GM19438 (cell line): ENCODE data around the gene RASGRP4.
"Not testable (repeated sequence)": the region's sequence is repeated elsewhere in the genome, so short reads cannot be mapped to it uniquely, and the experiment has no call there.

Experiments
- ATAC-seq: cut with Tn5 transposase; IDR thresholded peaks from one replicate; pipeline ENCODE4 v1.9.1; 2021; ENCODE audit warnings: low read depth; ENCODE audit not compliant: unreplicated experiment

Gene RASGRP4

GRCh38 chr19:38425810-38426466, at the start of gene RASGRP4:
TSS of gene RASGRP4 (minus strand) at chr19:38426219. CDS start at chr19:38426091, 128 bp downstream.
- no peak for ATAC-seq

GRCh38 chr19:38475176-38475575, 49.2 kb upstream of the RASGRP4 start:
- no peak for ATAC-seq

- ATAC-seq: no peak
These were observed 47.2 kb upstream of the RASGRP4 start for GRCh38 chr19:38473201-38473600.

GRCh38 chr19:38472725-38473124, 46.7 kb upstream of the RASGRP4 start:
- ATAC-seq: not testable (repeated sequence)

- no peak for ATAC-seq
These were observed 44.9 kb upstream of the RASGRP4 start for GRCh38 chr19:38470788-38471480.

GRCh38 chr19:38469151-38469550, 43.1 kb upstream of the RASGRP4 start:
- no peak for ATAC-seq

- ATAC-seq: no peak
These were observed 41.8 kb upstream of the RASGRP4 start for GRCh38 chr19:38467541-38468525.

- no peak for ATAC-seq
These were observed 40.0 kb upstream of the RASGRP4 start for GRCh38 chr19:38466050-38466449.

GRCh38 chr19:38464421-38465082, 38.5 kb upstream of the RASGRP4 start:
- no peak for ATAC-seq

GRCh38 chr19:38463365-38463764, 37.3 kb upstream of the RASGRP4 start:
- ATAC-seq: no peak

GRCh38 chr19:38458991-38459390, 33.0 kb upstream of the RASGRP4 start:
- ATAC-seq: no peak

- no peak for ATAC-seq
These were observed 31.8 kb upstream of the RASGRP4 start for GRCh38 chr19:38457690-38458405.

- no peak for ATAC-seq
These were observed 31.2 kb upstream of the RASGRP4 start for GRCh38 chr19:38457202-38457601.

- ATAC-seq: no peak
These were observed 29.0 kb upstream of the RASGRP4 start for GRCh38 chr19:38455031-38455430.

- ATAC-seq: no peak
These were observed 27.6 kb upstream of the RASGRP4 start for GRCh38 chr19:38453596-38453995.

- ATAC-seq: no peak
These were observed 26.7 kb upstream of the RASGRP4 start for GRCh38 chr19:38452430-38453366.

- no peak for ATAC-seq
These were observed 25.6 kb upstream of the RASGRP4 start for GRCh38 chr19:38451629-38452028.

GRCh38 chr19:38451036-38451435, 25.0 kb upstream of the RASGRP4 start:
- ATAC-seq: no peak

- ATAC-seq: no peak
These were observed 23.5 kb upstream of the RASGRP4 start for GRCh38 chr19:38449518-38449917.
